IMR-90 (cell line): ENCODE data around the gene GPC5. TPM values are rescaled to one million over a fixed set of nuclear protein-coding genes. Genes with fewer than 3 reads are reported as not detected.

Experiments
- ATAC-seq: fragments of 200-7000 bp; cut with Tn5 transposase; 2 replicates; pipeline ENCODE4 v1.9.1; 2020; ENCODE audit warnings: low read depth, mild to moderate bottlenecking, moderate library complexity
- BruUV-seq: library from RNA; stranded (reverse); fragments of 400-500 nt; replicated peaks from 2 replicates; lab custom pipeline; 2021; lab: Mats Ljungman, UMichigan
- CTCF ChIA-PET: fragments of 300-600 bp; formaldehyde crosslinking; extraction: SDS; loops from one replicate; lab custom pipeline; 2021; ENCODE audit warnings: antibody characterized with exemption; lab: Yijun Ruan, JAX
- POLR2A ChIA-PET: fragments of 300-600 bp; sonication (Branson Sonifier 250); formaldehyde crosslinking; loops from one replicate; lab custom pipeline; 2022; ENCODE audit warnings: antibody characterized with exemption; ENCODE audit not compliant: unreplicated experiment; lab: Charles Lee
- DNase-seq: peaks from one replicate; pipeline ENCODE4 v3.0.0; 2013
- H2AFZ ChIP-seq: replicated peaks from 2 replicates; pipeline ENCODE3; 2013; ENCODE audit warnings: low read length, mild to moderate bottlenecking; ENCODE audit not compliant: poor library complexity
- H2AK5ac ChIP-seq: 2 replicates; pipeline ENCODE4 v1.6.1; 2013; ENCODE audit warnings: low read depth, low read length, inconsistent platforms
- H2AK9ac ChIP-seq: replicated peaks from 2 replicates; pipeline ENCODE3; 2013; ENCODE audit warnings: mild to moderate bottlenecking, low read depth, low read length, moderate library complexity; ENCODE audit not compliant: poor library complexity
- H2BK120ac ChIP-seq: 2 replicates; pipeline ENCODE4 v1.6.1; 2013; ENCODE audit warnings: low read depth, low read length, inconsistent platforms
- H2BK15ac ChIP-seq: 3 replicates; pipeline ENCODE4 v1.6.1; 2013; ENCODE audit warnings: low read depth, low read length, inconsistent platforms
- H2BK20ac ChIP-seq: 2 replicates; pipeline ENCODE4 v1.6.1; 2013; ENCODE audit warnings: low read depth, mild to moderate bottlenecking, inconsistent platforms, low read length, moderate library complexity
- H2BK5ac ChIP-seq: 2 replicates; pipeline ENCODE4 v1.6.1; 2013; ENCODE audit warnings: mild to moderate bottlenecking, low read depth, low read length, inconsistent platforms; ENCODE audit not compliant: poor library complexity, severe bottlenecking
- H3K14ac ChIP-seq: replicated peaks from 2 replicates; pipeline ENCODE4 v1.6.1; 2013; ENCODE audit warnings: low read depth, low read length, inconsistent platforms
- H3K18ac ChIP-seq: 2 replicates; pipeline ENCODE4 v1.6.1; 2013; ENCODE audit warnings: low read depth, low read length, control low read depth
- H3K23ac ChIP-seq: 2 replicates; pipeline ENCODE4 v1.6.1; 2013; ENCODE audit warnings: low read depth, low read length, inconsistent platforms
- H3K27ac ChIP-seq: 2 replicates; pipeline ENCODE4 v1.5.1; 2013; ENCODE audit warnings: mild to moderate bottlenecking, control low read depth, low read length; ENCODE audit not compliant: insufficient read depth
- H3K27me3 ChIP-seq: 2 replicates; pipeline ENCODE4 v1.6.1; 2013; ENCODE audit warnings: low read length; ENCODE audit not compliant: control insufficient read depth, insufficient read depth
- H3K36me3 ChIP-seq: 2 replicates; pipeline ENCODE4 v1.6.1; 2013; ENCODE audit warnings: low read length, mixed read lengths; ENCODE audit not compliant: control insufficient read depth, insufficient read depth
- H3K4ac ChIP-seq: 2 replicates; pipeline ENCODE4 v1.6.1; 2013; ENCODE audit warnings: low read depth, low read length, inconsistent platforms
- H3K4me1 ChIP-seq: 2 replicates; pipeline ENCODE4 v1.6.1; 2013; ENCODE audit warnings: low read length, mixed read lengths; ENCODE audit not compliant: control insufficient read depth, insufficient read depth
- H3K4me2 ChIP-seq: 2 replicates; pipeline ENCODE4 v1.6.1; 2013; ENCODE audit warnings: low read depth, mild to moderate bottlenecking, control low read depth, low read length, moderate library complexity
- H3K4me3 ChIP-seq: 2 replicates; pipeline ENCODE4 v1.5.1; 2013; ENCODE audit warnings: low read depth, mild to moderate bottlenecking, control low read depth, low read length, moderate library complexity; ENCODE audit not compliant: insufficient read depth
- H3K56ac ChIP-seq: 2 replicates; pipeline ENCODE4 v1.6.1; 2013; ENCODE audit warnings: low read length, inconsistent platforms; ENCODE audit not compliant: insufficient read depth; ENCODE audit errors: extremely low read depth
- H3K79me1 ChIP-seq, 2 experiments: 2 replicates each; pipeline ENCODE4 v1.6.1; 2013; ENCODE audit warnings: low read length in 2 of 2, inconsistent platforms in 1 of 2, low read depth in 1 of 2
- H3K9ac ChIP-seq: 2 replicates; pipeline ENCODE4 v1.6.1; 2013; ENCODE audit warnings: low read depth, low read length, control low read depth
- H3K9me1 ChIP-seq: 2 replicates; pipeline ENCODE4 v1.6.1; 2013; ENCODE audit warnings: low read length, inconsistent platforms; ENCODE audit not compliant: insufficient read depth
- H3K9me3 ChIP-seq: 2 replicates; pipeline ENCODE4 v1.6.1; 2013; ENCODE audit warnings: low read length; ENCODE audit not compliant: control insufficient read depth, insufficient read depth
- H4K20me1 ChIP-seq: 2 replicates; pipeline ENCODE4 v1.6.1; 2013; ENCODE audit warnings: low read length, inconsistent platforms; ENCODE audit not compliant: insufficient read depth
- H4K5ac ChIP-seq: 2 replicates; pipeline ENCODE4 v1.6.1; 2013; ENCODE audit warnings: mild to moderate bottlenecking, low read depth, low read length, control low read depth
- H4K8ac ChIP-seq, 2 experiments: 2 replicates each; pipeline ENCODE4 v1.6.1; 2013; ENCODE audit warnings: low read depth in 2 of 2, low read length in 2 of 2, control low read depth in 1 of 2, inconsistent platforms in 1 of 2
- H4K91ac ChIP-seq: 2 replicates; pipeline ENCODE4 v1.6.1; 2013; ENCODE audit warnings: low read depth, low read length, inconsistent platforms; ENCODE audit not compliant: insufficient read depth
- BHLHE40 ChIP-seq: fragments of 150-350 bp; IDR thresholded peaks from 2 replicates; pipeline ENCODE4 v1.6.1; 2016; ENCODE audit warnings: mild to moderate bottlenecking, low read depth, low read length
- CHD1 ChIP-seq: IDR thresholded peaks from 2 replicates; pipeline ENCODE4 v1.6.1; 2012; ENCODE audit warnings: low read depth, low read length, improper control_type of control experiment
- CTCF ChIP-seq: conservative IDR thresholded peaks from 2 replicates; pipeline ENCODE4 v1.5.1; 2012; ENCODE audit warnings: mild to moderate bottlenecking, low read depth, low read length, improper control_type of control experiment
- ELK1 ChIP-seq: fragments of 150-350 bp; IDR thresholded peaks from 2 replicates; pipeline ENCODE4 v1.6.1; 2016; ENCODE audit warnings: low read depth, mild to moderate bottlenecking, low read length, moderate library complexity, borderline replicate concordance
- FOS ChIP-seq: fragments of 150-350 bp; IDR thresholded peaks from 2 replicates; pipeline ENCODE4 v1.6.1; 2016; ENCODE audit warnings: low read depth, low read length
- MAFK ChIP-seq: IDR thresholded peaks from 2 replicates; pipeline ENCODE4 v1.6.1; 2012; ENCODE audit warnings: low read depth, low read length, improper control_type of control experiment
- MAZ ChIP-seq: IDR thresholded peaks from 2 replicates; pipeline ENCODE4 v1.6.1; 2012; ENCODE audit warnings: low read depth, mild to moderate bottlenecking, low read length, improper control_type of control experiment, moderate library complexity, borderline replicate concordance
- MXI1 ChIP-seq: IDR thresholded peaks from 2 replicates; pipeline ENCODE4 v1.6.1; 2012; ENCODE audit warnings: low read depth, mild to moderate bottlenecking, low read length, moderate library complexity, borderline replicate concordance
- POLR2A ChIP-seq: IDR thresholded peaks from 2 replicates; pipeline ENCODE4 v1.6.1; 2012; ENCODE audit warnings: mild to moderate bottlenecking, low read depth, low read length
- RAD21 ChIP-seq: IDR thresholded peaks from 2 replicates; pipeline ENCODE4 v1.6.1; 2012; ENCODE audit warnings: low read length, improper control_type of control experiment
- RCOR1 ChIP-seq: IDR thresholded peaks from 2 replicates; pipeline ENCODE4 v1.6.1; 2012; ENCODE audit warnings: mild to moderate bottlenecking, low read length, improper control_type of control experiment; ENCODE audit not compliant: insufficient replicate concordance
- RFX5 ChIP-seq: IDR thresholded peaks from 2 replicates; pipeline ENCODE4 v1.8.0; 2012; ENCODE audit warnings: low read depth, mild to moderate bottlenecking, low read length, moderate library complexity
- USF2 ChIP-seq: fragments of 150-350 bp; IDR thresholded peaks from 2 replicates; pipeline ENCODE4 v1.6.1; 2017; ENCODE audit warnings: mild to moderate bottlenecking, antibody characterized with exemption, low read length, low read depth
- WGBS, 2 experiments: methylation state at CpG; one replicate each; pipeline versions ENCODE4 v1.1.5 to v1.1.7; 2013; ENCODE audit warnings: missing lambda C conversion rate in 2 of 2; ENCODE audit not compliant: insufficient read length in 1 of 2; ENCODE audit errors: extremely low coverage in 2 of 2; 5-methylcytosine and 5-hydroxymethylcytosine counted together
- dilution Hi-C: fragments of 300-500 bp; cut with HindIII; formaldehyde crosslinking; loops from one replicate; pipeline ENCODE4 v1.14.3; 2018; ENCODE audit warnings: low sequenced_read_pairs; ENCODE audit not compliant: unreplicated experiment
- in situ Hi-C: fragments of 300-500 bp; cut with MboI; formaldehyde crosslinking; loops from 3 replicates; pipeline ENCODE4 v1.14.3; 2019; ENCODE audit warnings: low sequenced_read_pairs, inconsistent platforms, mixed read lengths
- intact Hi-C: fragments of 100-400 bp; cut with micrococcal nuclease; formaldehyde crosslinking; loops from 2 replicates; pipeline ENCODE4 v1.10.0; 2022
- polyA plus RNA-seq, 3 experiments: library from polyadenylated mRNA; depleted of rRNA; stranded (reverse); fragments of >200 nt; gene quantifications; 2 replicates each; pipeline ENCODE4 v1.2.3, GENCODE V29; 2012; ENCODE audit warnings: low replicate concordance in 1 of 3
- total RNA-seq: library from RNA; depleted of rRNA; stranded (reverse); fragments of >200 nt; gene quantifications from 2 replicates; pipeline ENCODE4 v1.2.3, GENCODE V29; 2012

The GPC5 gene
- total and polyA plus RNA-seq, 2 of the 4 experiments (the other 2 are of a cell fraction) = 0.94 to 1.8 TPM

- Histone ChIP-seq H2AK5ac (no peak overlapping the region), H3K27ac (no peak overlapping the region), H3K79me1 (no peaks in the 10 kb centered on the region), H3K4me1 (no peaks in the 10 kb centered on the region), H2BK15ac (no peak overlapping the region), H3K27me3 (peaks cover 2% of the 10 kb centered on the region; the same call in 1 of the 2 replicates), H2AK9ac (no peak overlapping the region), H4K91ac (no peak overlapping the region), H3K14ac (no peak overlapping the region), H4K8ac (no peak overlapping the region), H4K5ac (no peak overlapping the region), H3K36me3 (no peaks in the 10 kb centered on the region), H3K9ac (no peak overlapping the region), H3K56ac (no peak overlapping the region), H3K9me1 (no peaks in the 10 kb centered on the region), H2AFZ (no peak overlapping the region), H3K4me3 (no peak overlapping the region), H3K9me3 (no peaks in the 10 kb centered on the region), H2BK120ac (no peak overlapping the region), H3K18ac (no peak overlapping the region), H3K23ac (no peak overlapping the region), H3K4ac (no peak overlapping the region), H2BK5ac (no peak overlapping the region), H2BK20ac (no peak overlapping the region), H4K20me1 (no peaks in the 10 kb centered on the region), H3K4me2 (no peak overlapping the region)
- dilution Hi-C loops = no loop called here
- TF ChIP-seq CHD1 = no peak
- TF ChIP-seq MAZ = no peak
- TF ChIP-seq MAFK = no peak
- TF ChIP-seq MXI1 = no peak
- TF ChIP-seq USF2 = no peak
- no peak for TF ChIP-seq ELK1
- no peak for TF ChIP-seq RFX5
- no peak for TF ChIP-seq FOS
- no peak for TF ChIP-seq RCOR1
- no peak for TF ChIP-seq RAD21
- TF ChIP-seq POLR2A = no peak
- TF ChIP-seq CTCF = no peak
- TF ChIP-seq BHLHE40 = no peak
- BruUV-seq = no TSS peak
- in situ Hi-C loops = loop anchor here (5.0 kb wide), 1 partner anchor 337 kb away; no protein-coding TSS in a partner anchor
- intact Hi-C loops = no loop called here
- ChIA-PET CTCF (interaction anchor here (0.9 kb wide), 1 partner anchor 14 kb away, joined by 3 read pairs; no protein-coding TSS in a partner anchor), POLR2A (no interaction called here)
- no peak for DNase-seq
- ATAC-seq = no peak
- WGBS, 2 experiments = 17% methylated on average over 1 of the region's 2 CpGs; no CpG with 5 or more reads in 1 of the 2 experiments
Measured at GRCh38 chr13:91384896-91385295, 13.5 kb upstream of the GPC5 start.
